GM21528 (cell line): ENCODE data around the gene SCLT1.

ENCODE experiments used
- ATAC-seq: cut with Tn5 transposase; IDR thresholded peaks from one replicate; pipeline ENCODE4 v1.9.1; 2021; ENCODE audit warnings: mild to moderate bottlenecking, moderate library complexity; ENCODE audit not compliant: unreplicated experiment, low FRiP score

The SCLT1 gene

DNA sequence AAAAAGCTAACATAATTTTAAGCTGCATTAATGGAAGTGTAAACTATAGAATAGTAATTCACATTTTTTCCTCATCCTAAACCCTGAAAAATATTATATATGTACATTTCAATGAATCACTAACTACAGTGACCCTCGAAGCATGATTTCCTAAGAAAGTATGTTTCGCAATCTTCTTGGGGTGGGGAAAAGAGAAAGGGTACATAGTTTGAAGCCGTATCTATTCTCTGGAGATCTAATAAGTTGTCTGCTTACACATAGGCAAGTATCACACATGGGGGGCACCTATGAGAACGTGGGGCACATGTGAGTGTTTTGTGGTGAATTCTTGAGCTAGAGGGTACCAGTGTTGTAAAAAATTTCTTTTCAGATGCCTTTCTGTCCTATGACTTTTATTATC lies 212.7 kb downstream of the SCLT1 start:
- ATAC-seq = no peak

DNA sequence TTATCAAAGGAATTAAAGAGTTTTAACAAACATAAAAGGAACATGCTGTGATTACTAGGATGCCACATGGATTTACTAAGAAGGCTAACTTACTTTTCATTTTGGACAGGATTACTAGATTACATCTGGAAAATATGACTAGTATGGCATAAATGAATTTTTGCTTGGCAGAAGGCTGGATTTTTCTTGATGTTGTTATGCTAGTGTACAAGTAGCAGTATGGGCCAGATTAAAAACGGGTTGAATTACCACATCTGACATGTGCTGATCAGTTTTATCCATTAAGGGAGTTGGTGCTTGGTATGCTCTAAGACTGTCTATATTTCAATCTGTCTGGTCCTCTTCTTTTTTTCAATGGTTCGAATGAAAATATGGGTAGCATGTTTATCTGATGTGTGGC lies 213.4 kb downstream of the SCLT1 start:
- ATAC-seq = no peak

DNA sequence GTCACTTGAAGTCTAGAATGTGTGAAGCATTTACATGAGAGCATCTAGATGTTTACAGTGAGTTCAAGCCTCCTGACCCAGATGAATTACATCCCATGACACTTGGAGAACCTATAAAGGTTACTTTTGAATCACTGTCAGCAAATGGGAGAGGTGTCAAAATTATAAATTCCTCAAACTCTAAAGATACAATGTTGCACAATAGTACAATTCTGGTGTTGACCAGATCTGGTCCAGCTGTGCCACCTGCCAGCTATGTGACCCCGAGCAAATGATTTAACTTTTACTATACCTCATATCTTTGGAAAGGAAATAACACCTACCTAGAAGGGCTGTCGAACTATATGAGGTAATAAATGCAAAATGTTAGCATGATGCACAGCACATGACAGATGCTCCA lies 214.1 kb downstream of the SCLT1 start:
- ATAC-seq = no peak

DNA sequence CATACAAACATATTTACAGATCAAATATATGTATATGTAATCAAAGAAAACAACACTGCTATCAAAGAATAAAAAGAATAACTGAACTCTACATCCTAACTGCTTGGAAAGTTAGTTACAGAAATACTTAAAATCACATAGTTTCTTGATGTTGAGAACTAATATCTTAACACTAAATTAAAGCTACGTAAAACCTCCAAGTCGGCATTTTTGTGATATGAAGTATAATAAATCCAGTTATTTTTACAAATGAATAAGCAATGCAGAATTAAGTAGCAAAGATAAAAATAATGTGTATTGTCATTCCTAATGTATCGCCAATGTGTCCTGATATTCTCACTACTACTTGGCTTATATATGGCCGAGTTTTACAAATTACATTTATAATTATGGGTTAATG lies 215.4 kb downstream of the SCLT1 start:
- ATAC-seq = no peak

DNA sequence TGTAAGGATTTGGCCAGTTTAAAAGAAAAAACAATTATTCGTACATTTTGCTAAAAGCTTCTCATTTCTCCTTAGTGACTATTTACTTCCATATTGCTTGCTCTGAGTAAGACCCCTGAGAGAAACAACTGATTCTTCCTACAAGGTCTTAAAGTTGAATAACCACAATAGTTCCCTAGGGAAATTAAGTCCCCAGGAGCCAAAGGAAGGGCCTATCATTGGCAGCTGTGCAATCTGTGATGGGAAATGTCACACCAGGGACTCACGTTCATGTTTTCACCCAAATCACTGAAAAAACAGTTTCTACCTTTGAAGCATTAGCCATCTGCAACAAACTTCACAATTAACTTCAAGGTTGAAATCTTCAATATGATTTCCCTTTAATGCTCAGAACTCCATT lies 217.1 kb downstream of the SCLT1 start:
- ATAC-seq = no peak

DNA sequence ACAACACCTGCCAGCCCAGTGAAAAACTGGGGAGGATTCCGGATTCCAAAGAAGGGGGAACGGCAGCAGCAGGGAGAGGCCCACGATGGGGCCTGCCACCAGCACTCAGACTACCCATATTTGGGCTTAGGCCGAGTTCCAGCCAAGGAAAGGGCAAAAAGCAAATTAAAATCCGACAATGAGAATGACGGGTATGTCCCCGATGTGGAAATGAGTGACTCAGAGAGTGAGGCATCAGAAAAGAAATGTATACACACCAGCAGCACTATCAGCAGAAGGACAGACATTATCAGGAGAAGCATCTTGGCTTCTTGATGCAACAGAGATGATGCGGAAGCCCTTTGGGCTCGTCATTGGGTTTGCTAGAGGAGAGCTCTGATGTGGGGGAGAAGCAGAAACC lies 221.4 kb downstream of the SCLT1 start:
- no peak for ATAC-seq

DNA sequence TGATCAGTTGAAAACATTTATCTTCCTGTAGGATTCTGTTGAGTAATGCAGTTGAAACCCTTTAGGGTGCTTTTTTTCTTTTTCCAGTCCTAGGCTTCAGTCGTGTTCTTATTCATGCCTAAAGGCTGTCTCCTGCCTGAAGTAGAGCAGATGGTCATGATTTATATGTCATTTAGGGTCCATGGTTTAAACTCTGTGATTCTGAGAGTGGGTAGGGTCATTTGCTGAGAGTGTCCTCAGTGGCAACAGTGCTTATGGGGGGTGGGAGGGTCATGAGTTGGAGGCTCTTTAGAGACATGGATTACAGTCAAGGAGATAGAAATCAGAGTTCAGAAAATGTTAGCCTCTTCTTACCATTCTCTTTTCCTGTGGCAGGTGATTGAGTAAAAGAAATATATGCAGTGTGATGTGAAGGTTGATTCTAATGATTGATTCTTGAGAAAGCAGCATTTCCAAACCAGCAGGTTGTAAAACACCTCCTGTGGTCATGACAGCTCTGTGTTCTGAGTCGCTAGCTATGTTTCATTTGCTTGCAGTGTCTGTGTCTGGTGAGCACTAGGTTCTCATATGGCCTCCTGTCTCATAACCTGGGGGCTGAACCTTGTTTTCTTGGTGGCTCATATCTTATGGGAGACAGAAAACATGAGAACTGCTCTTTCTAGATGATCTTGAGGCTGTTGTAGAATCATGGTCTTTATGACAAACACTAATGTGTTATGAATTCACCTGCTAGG lies 223.4 kb downstream of the SCLT1 start:
- no peak for ATAC-seq

DNA sequence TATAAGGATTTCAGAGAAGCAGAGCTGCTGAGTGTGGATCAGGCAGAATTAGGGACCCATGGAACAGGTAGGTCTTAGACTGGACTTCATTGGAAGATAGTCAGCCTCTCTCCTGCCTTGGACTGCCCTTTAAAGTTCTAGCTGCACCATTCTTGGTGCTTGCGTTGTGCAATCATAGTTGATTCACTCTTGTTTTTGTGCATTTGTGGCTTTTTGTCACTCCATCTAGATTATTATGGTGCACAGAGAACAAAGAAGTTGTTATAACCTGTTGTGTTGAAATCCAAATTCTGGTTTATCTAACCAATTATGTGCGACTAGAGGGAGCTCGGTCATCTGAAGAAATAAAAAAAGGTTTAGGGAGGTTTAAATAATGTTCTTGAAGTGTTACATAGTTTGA lies 224.6 kb downstream of the SCLT1 start:
- ATAC-seq = no peak

DNA sequence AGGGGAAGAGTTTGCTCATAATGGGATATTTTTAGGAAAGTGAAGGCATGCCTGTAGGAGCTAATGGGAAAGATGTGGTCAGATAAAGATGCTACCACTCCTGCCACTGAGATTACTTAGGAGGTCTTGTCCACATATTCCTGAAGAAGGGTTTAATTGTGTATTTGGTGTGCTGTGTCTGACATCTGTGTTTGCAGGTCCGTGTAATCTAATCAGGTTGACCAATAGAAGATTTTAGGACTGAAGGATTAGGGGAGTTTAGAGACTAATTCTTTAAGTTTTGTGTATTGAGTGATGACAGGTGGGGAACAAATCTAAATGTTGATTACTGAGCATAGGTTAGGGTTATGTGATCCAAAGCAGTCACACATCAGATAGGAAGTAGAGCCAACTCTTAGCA lies 226.6 kb downstream of the SCLT1 start:
- no peak for ATAC-seq

DNA sequence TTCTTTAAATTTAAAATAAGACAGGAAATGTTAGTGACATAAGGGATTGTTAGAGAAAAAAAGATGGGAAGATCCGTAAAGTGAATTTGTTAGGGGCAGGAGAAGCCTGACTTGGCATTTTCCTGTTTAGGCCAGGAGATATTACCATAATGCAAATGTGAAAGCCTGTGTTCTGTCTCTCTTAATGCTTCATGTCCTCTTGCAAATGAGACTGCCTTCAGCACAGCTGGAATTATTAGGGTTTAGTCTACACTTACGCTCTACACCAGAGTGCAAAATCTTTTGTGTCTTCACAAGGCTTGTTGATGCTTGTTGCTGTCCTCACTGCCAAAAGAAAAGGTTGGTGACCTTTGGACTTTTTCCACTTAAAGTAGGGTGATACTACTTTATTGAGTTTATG lies 227.1 kb downstream of the SCLT1 start:
- no peak for ATAC-seq

DNA sequence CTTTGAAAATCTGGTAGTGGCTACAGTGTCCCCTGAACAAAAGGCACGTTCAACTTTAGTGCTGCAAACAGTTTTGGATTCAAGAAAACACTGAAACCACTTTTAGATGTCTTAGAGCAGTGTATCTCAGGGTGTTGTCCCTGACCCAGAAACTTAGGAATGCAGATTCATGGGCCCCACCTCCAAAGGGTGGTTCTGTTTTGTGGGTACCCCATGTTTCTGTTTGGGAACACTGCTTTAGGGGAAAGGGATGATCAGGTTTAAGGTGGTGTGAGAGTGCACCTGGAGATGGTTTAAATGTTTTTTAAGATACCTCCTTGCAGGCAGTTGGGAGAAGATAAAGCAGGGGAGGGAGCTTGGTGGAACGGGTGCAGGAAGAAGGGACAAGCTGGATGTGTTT lies 228.2 kb downstream of the SCLT1 start:
- no peak for ATAC-seq

DNA sequence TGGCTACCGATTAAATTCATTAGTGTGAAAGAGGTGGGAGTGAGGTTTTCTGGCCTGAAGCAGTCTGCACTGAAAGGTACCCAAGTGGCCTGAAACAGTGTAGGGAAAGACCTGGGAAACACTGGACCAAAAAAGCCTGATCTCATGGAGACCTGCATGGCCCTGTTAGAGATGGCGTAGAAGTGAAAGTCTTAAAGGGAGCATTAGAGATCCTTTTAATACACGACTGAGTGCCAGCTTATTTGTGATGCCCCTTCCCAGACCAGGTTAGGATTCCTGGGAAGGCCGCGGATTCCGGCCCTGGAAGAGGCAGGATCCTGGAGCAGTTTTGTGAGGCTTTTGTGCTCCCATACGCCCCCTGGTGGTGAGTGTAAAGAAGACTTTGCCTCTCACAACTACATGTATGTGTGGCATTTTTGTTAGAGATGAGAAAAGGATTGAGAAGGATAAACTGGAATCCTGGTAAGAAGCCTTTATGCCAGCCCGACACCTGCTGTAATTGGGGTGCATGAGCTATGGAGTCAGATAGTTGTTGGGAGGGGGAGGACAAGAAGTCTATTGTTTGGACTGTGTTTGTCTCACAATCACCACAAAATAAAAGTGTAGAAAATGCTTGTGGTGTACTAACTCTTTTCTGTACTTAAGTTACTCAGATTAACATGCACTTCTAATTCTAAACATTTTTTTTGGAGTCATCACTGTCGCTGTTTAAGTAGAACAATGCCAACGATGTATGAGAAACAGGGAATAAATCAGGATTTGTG lies 229.8 kb downstream of the SCLT1 start:
- no peak for ATAC-seq

DNA sequence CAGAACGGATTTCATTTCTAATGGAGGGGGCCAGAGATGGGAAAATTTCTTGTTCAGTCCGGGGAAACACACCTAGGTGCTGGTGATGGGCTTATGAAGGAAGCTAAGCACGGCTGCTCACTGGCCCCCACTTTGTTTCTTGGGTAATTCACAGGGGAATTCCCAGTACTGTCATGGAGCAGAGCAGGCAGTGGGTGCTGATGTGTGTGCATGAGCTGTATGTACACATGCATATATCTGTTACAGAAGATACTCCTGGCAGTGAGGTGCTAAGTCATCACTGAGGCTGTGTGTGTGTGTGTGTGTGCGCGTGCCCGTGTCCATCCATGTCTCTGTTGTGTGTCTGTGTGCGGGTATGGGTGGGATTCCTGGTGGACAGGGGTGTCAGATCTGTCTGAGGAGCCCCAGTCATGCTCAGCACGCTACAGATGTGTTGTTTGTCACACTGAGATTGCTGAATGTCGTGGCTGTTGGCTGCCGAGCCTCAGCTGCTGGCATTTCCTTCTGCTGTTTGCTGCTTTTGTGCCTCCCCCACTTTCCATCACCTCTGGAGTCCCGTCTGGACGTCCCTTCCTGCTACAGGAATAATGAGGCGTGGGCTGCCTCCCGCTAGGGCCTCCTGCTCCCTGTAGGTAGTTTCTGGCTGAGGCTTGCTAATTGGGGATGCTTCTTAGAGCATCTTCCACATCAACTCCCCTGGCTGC lies 230.6 kb downstream of the SCLT1 start:
- peak; percentile 55 for ATAC-seq

DNA sequence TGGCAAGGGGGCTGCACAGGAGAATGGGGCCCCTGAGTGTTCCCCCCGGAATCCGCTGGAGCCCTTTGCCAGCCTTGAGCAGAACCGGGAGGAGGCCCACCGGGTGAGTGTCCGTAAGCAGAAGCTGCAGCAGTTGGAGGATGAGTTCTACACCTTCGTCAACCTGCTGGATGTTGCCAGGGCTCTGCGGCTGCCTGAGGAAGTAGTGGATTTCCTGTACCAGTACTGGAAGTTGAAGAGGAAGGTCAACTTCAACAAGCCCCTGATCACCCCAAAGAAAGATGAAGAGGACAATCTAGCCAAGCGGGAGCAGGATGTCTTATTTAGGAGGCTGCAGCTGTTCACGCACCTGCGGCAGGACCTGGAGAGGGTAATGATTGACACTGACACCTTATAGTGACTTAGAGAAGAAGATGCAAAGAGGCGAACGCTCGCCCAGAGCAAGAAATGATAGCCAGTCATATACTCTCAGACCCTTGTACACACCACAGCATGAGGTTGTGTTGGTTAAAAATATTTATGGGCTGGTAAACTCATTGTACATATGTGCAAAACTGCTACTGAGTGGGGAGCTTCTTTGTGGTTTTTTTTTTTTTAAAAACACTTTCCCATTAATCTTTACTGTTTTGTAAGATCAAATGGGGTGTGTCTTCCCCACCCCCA lies 231.4 kb downstream of the SCLT1 start:
- ATAC-seq = peak; percentile 23

DNA sequence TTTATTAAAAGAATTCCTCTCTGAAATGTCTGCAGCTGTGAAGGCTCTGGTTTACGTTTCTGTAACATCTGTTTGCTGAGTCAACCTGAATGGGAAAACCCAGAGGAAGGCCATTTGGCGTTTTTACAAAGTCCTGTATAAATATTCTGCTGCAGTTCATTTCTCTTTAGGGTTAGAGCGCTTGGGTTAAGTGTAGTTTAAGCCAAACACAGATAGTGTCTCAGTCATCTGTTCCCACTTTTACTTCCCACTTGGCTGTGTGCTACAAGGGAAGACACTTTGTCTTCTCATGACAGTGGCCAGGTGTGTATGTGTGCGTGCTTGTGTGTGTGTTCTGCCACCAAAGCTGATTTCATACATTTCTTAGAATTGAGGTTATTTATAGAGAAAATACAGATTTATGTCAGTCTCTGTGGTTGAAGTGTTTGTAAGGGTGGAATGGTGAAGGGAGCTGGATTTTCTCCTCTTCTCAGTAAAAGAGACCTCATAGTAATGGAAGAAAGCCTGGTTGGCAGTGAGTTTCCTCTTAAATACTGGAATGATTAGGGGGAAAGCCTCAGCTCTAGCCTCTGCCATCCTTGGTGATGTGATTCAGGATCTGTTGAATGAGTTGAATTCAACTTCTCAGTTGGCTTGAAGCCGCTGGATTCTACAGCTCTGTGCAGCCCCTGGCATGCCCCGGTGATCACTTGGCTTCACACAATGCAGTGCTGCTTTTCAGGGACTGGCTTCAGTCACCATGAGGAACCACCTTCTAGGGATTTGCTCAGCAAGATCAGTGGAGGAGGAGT lies 233.3 kb downstream of the SCLT1 start:
- ATAC-seq = no peak

DNA sequence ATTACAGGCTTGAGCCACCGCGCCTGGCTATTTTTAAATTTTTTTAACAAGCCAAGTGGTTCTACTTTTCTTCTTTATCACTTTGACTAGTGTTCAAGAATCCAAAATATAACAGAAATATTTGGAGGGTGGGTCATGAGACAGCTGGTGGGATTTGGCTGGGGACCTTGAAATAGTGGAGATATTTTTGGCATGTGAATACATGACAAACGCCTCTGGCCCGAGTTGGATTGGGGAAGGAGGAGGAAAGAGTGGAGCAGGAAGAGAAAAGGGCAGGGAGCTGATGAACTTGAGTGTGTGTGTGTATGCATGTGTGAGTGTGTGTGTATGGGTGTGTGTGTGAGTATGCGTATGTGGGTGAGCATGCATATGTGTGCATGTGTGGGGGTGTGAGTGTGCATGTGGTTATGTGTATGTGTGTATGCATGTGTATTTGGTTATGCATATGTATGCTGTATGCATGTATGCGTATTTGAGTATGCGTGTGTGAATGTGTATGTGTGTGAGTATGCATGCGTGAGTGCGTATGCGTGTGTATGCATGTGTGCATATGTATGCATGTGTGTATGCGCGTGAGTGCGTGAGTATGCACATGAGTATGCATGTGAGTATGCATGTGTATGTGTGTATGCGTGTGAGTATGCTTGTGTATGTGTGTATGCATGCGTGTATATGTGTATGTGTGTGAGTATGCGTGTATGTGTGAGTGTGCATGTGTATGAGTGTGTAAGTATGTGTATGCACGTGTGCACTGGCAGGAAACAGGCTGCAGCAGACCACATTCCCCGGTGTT lies 234.3 kb downstream of the SCLT1 start:
- no peak for ATAC-seq

DNA sequence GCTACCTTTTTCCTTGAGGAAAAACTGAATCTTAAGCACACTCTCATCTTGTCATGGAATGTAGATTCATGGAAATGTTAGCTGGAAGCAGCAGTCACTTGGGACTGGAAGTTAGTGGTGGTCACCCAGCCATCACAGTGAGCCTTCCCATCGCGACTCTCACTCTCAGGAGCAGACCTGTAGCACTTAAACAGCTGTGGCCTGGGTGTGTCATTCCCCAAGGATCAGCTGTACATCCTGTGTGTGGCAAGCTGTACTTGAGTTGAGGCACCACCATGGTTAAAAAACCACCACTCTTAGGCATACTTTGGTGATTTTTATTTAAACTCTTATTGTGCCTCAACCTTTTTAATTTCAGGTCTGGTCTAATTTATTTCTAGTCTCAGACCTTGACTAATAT lies 237.1 kb downstream of the SCLT1 start:
- ATAC-seq = no peak

DNA sequence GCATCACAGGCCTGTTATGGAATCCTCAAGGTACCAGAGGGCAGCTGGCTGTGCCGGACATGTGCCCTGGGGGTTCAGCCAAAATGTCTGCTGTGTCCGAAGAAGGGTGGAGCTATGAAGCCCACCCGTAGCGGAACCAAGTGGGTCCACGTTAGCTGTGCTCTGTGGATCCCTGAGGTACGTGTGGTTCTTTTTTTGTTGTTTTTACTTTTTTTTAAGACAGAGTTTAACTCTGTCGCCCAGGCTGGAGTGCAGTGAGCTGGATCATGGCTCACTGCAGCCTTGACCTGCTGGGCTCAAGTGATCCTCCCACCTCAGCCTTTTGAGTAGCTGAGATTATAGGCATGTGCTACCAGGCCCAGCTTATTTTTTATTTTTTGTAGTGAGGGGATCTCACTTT lies 237.7 kb downstream of the SCLT1 start:
- ATAC-seq = no peak

DNA sequence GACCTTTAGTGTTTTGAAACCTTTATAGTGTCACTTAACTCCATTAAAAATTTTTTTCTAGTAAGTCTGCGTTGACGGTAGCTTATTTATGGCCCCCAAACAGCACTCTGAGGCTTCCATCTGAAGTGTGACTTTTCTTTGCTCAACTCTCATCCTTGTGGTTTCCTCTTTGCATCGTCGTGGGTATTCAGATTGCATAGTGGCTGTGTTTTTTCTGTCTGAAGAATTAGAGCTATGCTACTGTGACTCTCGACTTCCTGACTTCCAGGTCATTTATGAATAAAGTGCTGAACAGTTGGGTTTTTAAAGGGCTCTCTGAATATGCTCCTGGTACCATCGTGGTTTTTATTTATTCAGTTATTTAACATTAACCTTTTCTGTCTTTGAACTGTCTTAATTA lies 238.9 kb downstream of the SCLT1 start:
- ATAC-seq = peak; percentile 63

DNA sequence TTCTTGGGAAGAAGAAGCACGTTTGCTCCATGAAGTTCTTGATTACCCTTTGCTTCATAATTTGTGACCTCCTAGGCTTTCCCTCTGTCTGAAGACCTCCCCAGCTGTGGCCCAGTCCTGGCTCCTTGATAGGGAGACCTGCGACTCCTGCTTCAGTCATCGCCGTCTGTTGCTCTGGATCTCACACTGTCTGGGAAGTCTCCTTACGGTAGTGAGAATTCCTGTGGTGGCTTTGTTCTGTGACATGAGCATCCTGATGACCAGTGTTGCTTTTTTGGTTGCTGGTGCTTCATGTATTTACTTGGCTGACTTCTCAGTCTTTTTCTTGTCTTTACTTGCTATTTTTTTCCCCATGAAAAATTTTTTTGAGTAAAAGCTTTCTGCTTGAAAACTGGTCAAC lies 239.6 kb downstream of the SCLT1 start:
- ATAC-seq = no peak
